ENCODE results near the gene SLIT3.

Gene SLIT3

DNA sequence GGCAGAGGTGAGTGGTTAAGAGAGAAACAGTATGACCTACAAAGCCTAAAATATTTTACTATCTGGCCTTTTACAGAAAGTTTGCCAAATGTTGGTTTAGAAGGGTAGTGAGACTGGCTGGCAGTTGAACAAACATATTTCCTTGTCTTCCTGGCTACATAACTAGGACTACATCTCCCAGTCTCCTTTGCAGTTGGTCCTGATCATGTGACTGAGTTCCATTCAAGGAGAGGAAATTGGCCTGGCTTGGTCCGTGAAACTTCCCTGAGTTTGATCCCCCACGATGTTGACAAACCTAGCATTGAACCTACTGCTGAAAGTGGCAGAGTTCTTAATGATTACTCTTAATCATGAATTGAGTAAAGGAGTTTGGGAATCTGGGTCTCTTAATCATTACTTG, 280.8 kb downstream of the SLIT3 start:
- Histone ChIP-seq H3K79me2 (peaks cover 10% of the 10 kb centered on the region), H3K27ac (no peak overlapping the region), H3K4me3 (ENCODE audit: low read depth, low read length) (no peak overlapping the region), H3K9ac (no peak overlapping the region), H3K4me1 (no peaks in the 10 kb centered on the region), H3K27me3 (ENCODE audit: control insufficient read depth, insufficient read depth, low read length) (no peaks in the 10 kb centered on the region), H3K9me3 (ENCODE audit: control insufficient read depth, low read length) (no peaks in the 10 kb centered on the region), H2AFZ (no peak overlapping the region), H3K36me3 (ENCODE audit: control insufficient read depth, insufficient read depth, low read length) (no peaks in the 10 kb centered on the region), H3K4me2 (ENCODE audit: low read length) (no peak overlapping the region)
- TF ChIP-seq, protein P1, sequence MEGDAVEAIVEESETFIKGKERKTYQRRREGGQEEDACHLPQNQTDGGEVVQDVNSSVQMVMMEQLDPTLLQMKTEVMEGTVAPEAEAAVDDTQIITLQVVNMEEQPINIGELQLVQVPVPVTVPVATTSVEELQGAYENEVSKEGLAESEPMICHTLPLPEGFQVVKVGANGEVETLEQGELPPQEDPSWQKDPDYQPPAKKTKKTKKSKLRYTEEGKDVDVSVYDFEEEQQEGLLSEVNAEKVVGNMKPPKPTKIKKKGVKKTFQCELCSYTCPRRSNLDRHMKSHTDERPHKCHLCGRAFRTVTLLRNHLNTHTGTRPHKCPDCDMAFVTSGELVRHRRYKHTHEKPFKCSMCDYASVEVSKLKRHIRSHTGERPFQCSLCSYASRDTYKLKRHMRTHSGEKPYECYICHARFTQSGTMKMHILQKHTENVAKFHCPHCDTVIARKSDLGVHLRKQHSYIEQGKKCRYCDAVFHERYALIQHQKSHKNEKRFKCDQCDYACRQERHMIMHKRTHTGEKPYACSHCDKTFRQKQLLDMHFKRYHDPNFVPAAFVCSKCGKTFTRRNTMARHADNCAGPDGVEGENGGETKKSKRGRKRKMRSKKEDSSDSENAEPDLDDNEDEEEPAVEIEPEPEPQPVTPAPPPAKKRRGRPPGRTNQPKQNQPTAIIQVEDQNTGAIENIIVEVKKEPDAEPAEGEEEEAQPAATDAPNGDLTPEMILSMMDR (IDR thresholded peaks at IDR 0.05): no peak

GRCh38 chr5:169018925-169019324, 282.0 kb downstream of the SLIT3 start:
- no peaks in the 10 kb centered on the region for H3K36me3 ChIP-seq (ENCODE audit: control insufficient read depth, insufficient read depth, low read length)
- peaks cover 6% of the 10 kb centered on the region for H3K4me1 ChIP-seq
- H3K27ac ChIP-seq: no peak overlapping the region
- no peak overlapping the region for H3K9ac ChIP-seq
- no peaks in the 10 kb centered on the region for H3K27me3 ChIP-seq (ENCODE audit: control insufficient read depth, insufficient read depth, low read length)
- H3K79me2 ChIP-seq: peaks cover 9% of the 10 kb centered on the region
- no peaks in the 10 kb centered on the region for H3K9me3 ChIP-seq (ENCODE audit: control insufficient read depth, low read length)
- H3K4me3 ChIP-seq (ENCODE audit: low read depth, low read length): no peak overlapping the region
- H2AFZ ChIP-seq: no peak overlapping the region
- no peak overlapping the region for H3K4me2 ChIP-seq (ENCODE audit: low read length)
- TF ChIP-seq, protein P1 (IDR thresholded peaks at IDR 0.05): no peak

- no peaks in the 10 kb centered on the region for H3K36me3 ChIP-seq (ENCODE audit: control insufficient read depth, insufficient read depth, low read length)
- no peak overlapping the region for H2AFZ ChIP-seq
- H3K9ac ChIP-seq: no peak overlapping the region
- no peak overlapping the region for H3K4me2 ChIP-seq (ENCODE audit: low read length)
- H3K27ac ChIP-seq: no peak overlapping the region
- no peaks in the 10 kb centered on the region for H3K27me3 ChIP-seq (ENCODE audit: control insufficient read depth, insufficient read depth, low read length)
- peaks cover 23% of the 10 kb centered on the region for H3K4me1 ChIP-seq
- H3K4me3 ChIP-seq (ENCODE audit: low read depth, low read length): no peak overlapping the region
- H3K79me2 ChIP-seq: peaks cover 11% of the 10 kb centered on the region
- H3K9me3 ChIP-seq (ENCODE audit: control insufficient read depth, low read length): no peaks in the 10 kb centered on the region
- TF ChIP-seq, protein P1 (IDR thresholded peaks at IDR 0.05): no peak
These were observed 284.9 kb downstream of the SLIT3 start for GRCh38 chr5:169015991-169016390.

DNA sequence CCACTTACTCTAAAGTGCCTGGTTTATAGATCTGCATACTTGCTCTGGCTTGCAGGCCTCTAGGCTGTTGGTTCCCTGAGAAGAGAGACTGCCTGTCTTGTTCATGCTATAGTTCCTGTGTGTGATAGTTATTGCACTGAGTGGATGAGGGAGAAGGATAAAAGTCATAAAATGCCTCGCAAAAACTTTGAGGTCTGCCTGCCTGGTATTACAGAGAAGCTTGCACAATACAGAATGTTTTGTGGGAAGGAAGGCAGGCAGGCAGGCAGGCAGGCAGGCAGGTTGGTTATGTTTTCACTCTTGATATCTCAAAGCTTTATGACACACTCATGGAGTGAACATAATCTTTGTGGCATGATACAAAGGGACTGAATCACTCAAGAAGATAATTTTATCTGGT, 287.1 kb downstream of the SLIT3 start:
- Histone ChIP-seq H3K9ac (no peak overlapping the region), H3K36me3 (ENCODE audit: control insufficient read depth, insufficient read depth, low read length) (no peaks in the 10 kb centered on the region), H3K4me1 (peaks cover 29% of the 10 kb centered on the region), H3K79me2 (peaks cover 13% of the 10 kb centered on the region), H3K4me3 (ENCODE audit: low read depth, low read length) (no peak overlapping the region), H3K27me3 (ENCODE audit: control insufficient read depth, insufficient read depth, low read length) (no peaks in the 10 kb centered on the region), H3K27ac (no peak overlapping the region), H3K9me3 (ENCODE audit: control insufficient read depth, low read length) (no peaks in the 10 kb centered on the region), H3K4me2 (ENCODE audit: low read length) (peak overlapping the region; percentile 18), H2AFZ (no peak overlapping the region)
- TF ChIP-seq, protein P1 (IDR thresholded peaks at IDR 0.05): no peak

- H3K9me3 ChIP-seq (ENCODE audit: control insufficient read depth, low read length): no peaks in the 10 kb centered on the region
- peak overlapping the region; percentile 11 for H2AFZ ChIP-seq
- no peaks in the 10 kb centered on the region for H3K27me3 ChIP-seq (ENCODE audit: control insufficient read depth, insufficient read depth, low read length)
- peak overlapping the region; percentile 18 for H3K4me2 ChIP-seq (ENCODE audit: low read length)
- no peak overlapping the region for H3K9ac ChIP-seq
- peaks cover 10% of the 10 kb centered on the region for H3K79me2 ChIP-seq
- H3K4me3 ChIP-seq (ENCODE audit: low read depth, low read length): no peak overlapping the region
- peaks cover 29% of the 10 kb centered on the region for H3K4me1 ChIP-seq
- no peaks in the 10 kb centered on the region for H3K36me3 ChIP-seq (ENCODE audit: control insufficient read depth, insufficient read depth, low read length)
- no peak overlapping the region for H3K27ac ChIP-seq
- TF ChIP-seq, protein P1 (IDR thresholded peaks at IDR 0.05): no peak
These were observed 287.7 kb downstream of the SLIT3 start for GRCh38 chr5:169013208-169013728.
